Ishikawa (cell line): ENCODE data around the gene PBX3.

Experiments
- CEBPB ChIP-seq: IDR thresholded peaks from 2 replicates; pipeline ENCODE4 v1.6.1; 2012
- EP300 ChIP-seq: IDR thresholded peaks from 2 replicates; pipeline ENCODE4 v1.6.1; 2012; ENCODE audit warnings: borderline replicate concordance
- FOXM1 ChIP-seq: IDR thresholded peaks from 2 replicates; pipeline ENCODE4 v1.6.1; 2012; ENCODE audit warnings: low read depth, borderline replicate concordance
- REST ChIP-seq: IDR thresholded peaks from 2 replicates; pipeline ENCODE4 v1.6.1; 2012; ENCODE audit warnings: low read depth, mild to moderate bottlenecking
- TAF1 ChIP-seq: IDR thresholded peaks from 2 replicates; pipeline ENCODE4 v1.6.1; 2012; ENCODE audit warnings: low read depth, mild to moderate bottlenecking
- TCF12 ChIP-seq: IDR thresholded peaks from 2 replicates; pipeline ENCODE4 v1.6.1; 2012; ENCODE audit warnings: low read depth
- TEAD4 ChIP-seq: IDR thresholded peaks from 2 replicates; pipeline ENCODE4 v1.6.1; 2012

GRCh38 chr9:125739436-125739835 lies 7.7 kb upstream of the PBX3 start:
- TF ChIP-seq FOXM1 (no peak), CEBPB (no peak), REST (no peak), TEAD4 (no peak), TAF1 (no peak), TCF12 (no peak), EP300 (no peak)
